IPS-20b (cell line): ENCODE measurements around the gene KIF25.

Experiments used
- H3K27ac ChIP-seq: one replicate; pipeline ENCODE4 v1.5.1; 2013; ENCODE audit warnings: low read length
- H3K27me3 ChIP-seq: 2 replicates; pipeline ENCODE4 v1.6.1; 2013; ENCODE audit warnings: mild to moderate bottlenecking, low read length, inconsistent platforms; ENCODE audit not compliant: insufficient read depth
- H3K36me3 ChIP-seq: 2 replicates; pipeline ENCODE4 v1.6.1; 2013; ENCODE audit warnings: low read depth, mild to moderate bottlenecking, inconsistent platforms, low read length, moderate library complexity; ENCODE audit not compliant: insufficient read depth
- H3K4me1 ChIP-seq: 2 replicates; pipeline ENCODE4 v1.6.1; 2013; ENCODE audit warnings: mild to moderate bottlenecking, control low read depth, inconsistent platforms, low read length, moderate library complexity; ENCODE audit not compliant: insufficient read depth
- H3K4me3 ChIP-seq: 2 replicates; pipeline ENCODE4 v1.5.1; 2013; ENCODE audit warnings: mild to moderate bottlenecking, low read length, inconsistent platforms
- H3K9ac ChIP-seq: 2 replicates; pipeline ENCODE4 v1.6.1; 2013; ENCODE audit warnings: low read depth, mild to moderate bottlenecking, inconsistent platforms, low read length, moderate library complexity
- H3K9me3 ChIP-seq: 2 replicates; pipeline ENCODE4 v1.6.1; 2013; ENCODE audit warnings: mild to moderate bottlenecking, low read depth, low read length, inconsistent platforms; ENCODE audit not compliant: insufficient read depth

Gene KIF25

GRCh38 chr6:167997642-167998041 lies at the start of gene KIF25:
TSS of gene KIF25 (plus strand) at chr6:167997671. CDS start at chr6:168029586, 31,915 bp downstream.
- Histone ChIP-seq H3K27ac (no peak within 1 kb of the TSS), H3K4me3 (no peak within 1 kb of the TSS), H3K9ac (no peak within 1 kb of the TSS), H3K9me3 (no peaks in the 10 kb centered on the region), H3K36me3 (no peaks in the 10 kb centered on the region), H3K4me1 (no peaks in the 10 kb centered on the region), H3K27me3 (no peaks in the 10 kb centered on the region)

GRCh38 chr6:167947716-167948115 lies 49.8 kb upstream of the KIF25 start:
- Histone ChIP-seq H3K36me3 (peaks cover 96% of the 10 kb centered on the region), H3K27ac (no peak overlapping the region), H3K27me3 (no peaks in the 10 kb centered on the region), H3K4me3 (no peak overlapping the region), H3K9me3 (no peaks in the 10 kb centered on the region), H3K9ac (no peak overlapping the region), H3K4me1 (no peaks in the 10 kb centered on the region)

- Histone ChIP-seq H3K4me1 (no peaks in the 10 kb centered on the region), H3K9me3 (no peaks in the 10 kb centered on the region), H3K9ac (no peak overlapping the region), H3K27me3 (no peaks in the 10 kb centered on the region), H3K4me3 (no peak overlapping the region), H3K36me3 (peaks cover 97% of the 10 kb centered on the region), H3K27ac (no peak overlapping the region)
These were observed 48.8 kb upstream of the KIF25 start for GRCh38 chr6:167948716-167949115.

GRCh38 chr6:167949121-167949684 lies 48.3 kb upstream of the KIF25 start:
- Histone ChIP-seq H3K27me3 (no peaks in the 10 kb centered on the region), H3K36me3 (peaks cover 95% of the 10 kb centered on the region), H3K9me3 (no peaks in the 10 kb centered on the region), H3K4me3 (no peak overlapping the region), H3K27ac (no peak overlapping the region), H3K4me1 (no peaks in the 10 kb centered on the region), H3K9ac (no peak overlapping the region)

GRCh38 chr6:167951781-167952511 lies 45.5 kb upstream of the KIF25 start:
- Histone ChIP-seq H3K36me3 (peaks cover 89% of the 10 kb centered on the region), H3K9me3 (no peaks in the 10 kb centered on the region), H3K9ac (no peak overlapping the region), H3K4me3 (no peak overlapping the region), H3K27ac (no peak overlapping the region), H3K4me1 (no peaks in the 10 kb centered on the region), H3K27me3 (no peaks in the 10 kb centered on the region)

- H3K27ac ChIP-seq = no peak overlapping the region
- no peaks in the 10 kb centered on the region for H3K9me3 ChIP-seq
- no peak overlapping the region for H3K4me3 ChIP-seq
- H3K9ac ChIP-seq = no peak overlapping the region
- no peaks in the 10 kb centered on the region for H3K27me3 ChIP-seq
- H3K4me1 ChIP-seq = no peaks in the 10 kb centered on the region
- H3K36me3 ChIP-seq = peaks cover 90% of the 10 kb centered on the region
These were observed 45.0 kb upstream of the KIF25 start for GRCh38 chr6:167952512-167952859.

- Histone ChIP-seq H3K4me3 (no peak overlapping the region), H3K27me3 (no peaks in the 10 kb centered on the region), H3K4me1 (no peaks in the 10 kb centered on the region), H3K36me3 (peaks cover 89% of the 10 kb centered on the region), H3K9ac (no peak overlapping the region), H3K9me3 (no peaks in the 10 kb centered on the region), H3K27ac (no peak overlapping the region)
These were observed 43.9 kb upstream of the KIF25 start for GRCh38 chr6:167953551-167953950.

GRCh38 chr6:167954151-167954550 lies 43.3 kb upstream of the KIF25 start:
- Histone ChIP-seq H3K9me3 (no peaks in the 10 kb centered on the region), H3K4me3 (no peak overlapping the region), H3K36me3 (peaks cover 85% of the 10 kb centered on the region), H3K27me3 (no peaks in the 10 kb centered on the region), H3K9ac (no peak overlapping the region), H3K27ac (no peak overlapping the region), H3K4me1 (no peaks in the 10 kb centered on the region)

- H3K27me3 ChIP-seq = no peaks in the 10 kb centered on the region
- H3K9me3 ChIP-seq = no peaks in the 10 kb centered on the region
- no peak overlapping the region for H3K4me3 ChIP-seq
- H3K27ac ChIP-seq = no peak overlapping the region
- H3K4me1 ChIP-seq = no peaks in the 10 kb centered on the region
- H3K9ac ChIP-seq = no peak overlapping the region
- peaks cover 71% of the 10 kb centered on the region for H3K36me3 ChIP-seq
These were observed 41.0 kb upstream of the KIF25 start for GRCh38 chr6:167956491-167956890.

- Histone ChIP-seq H3K4me1 (no peaks in the 10 kb centered on the region), H3K4me3 (no peak overlapping the region), H3K36me3 (peaks cover 70% of the 10 kb centered on the region), H3K9ac (no peak overlapping the region), H3K27me3 (no peaks in the 10 kb centered on the region), H3K9me3 (no peaks in the 10 kb centered on the region), H3K27ac (no peak overlapping the region)
These were observed 40.4 kb upstream of the KIF25 start for GRCh38 chr6:167956983-167957492.

GRCh38 chr6:167957626-167958025 lies 39.8 kb upstream of the KIF25 start:
- Histone ChIP-seq H3K36me3 (peaks cover 70% of the 10 kb centered on the region), H3K4me1 (no peaks in the 10 kb centered on the region), H3K27ac (no peak overlapping the region)

GRCh38 chr6:167960579-167960978 lies 36.9 kb upstream of the KIF25 start:
- no peak overlapping the region for H3K27ac ChIP-seq
- no peaks in the 10 kb centered on the region for H3K4me1 ChIP-seq
- peaks cover 73% of the 10 kb centered on the region for H3K36me3 ChIP-seq
- no peak overlapping the region for H3K9ac ChIP-seq
- H3K27me3 ChIP-seq = no peaks in the 10 kb centered on the region
- H3K9me3 ChIP-seq = no peaks in the 10 kb centered on the region
- H3K4me3 ChIP-seq = no peak overlapping the region

More at GRCh38 chr6:167957626-167958025, 39.8 kb upstream of the KIF25 start:
- Histone ChIP-seq H3K9me3 (no peaks in the 10 kb centered on the region), H3K9ac (no peak overlapping the region), H3K27me3 (no peaks in the 10 kb centered on the region), H3K4me3 (no peak overlapping the region)
